Measurements from ENCODE around the gene LIMCH1. TPM values are rescaled to one million over a fixed set of nuclear protein-coding genes. Genes with fewer than 3 reads are reported as not detected.
"Not testable (repeated sequence)": the region's sequence is repeated elsewhere in the genome, so short reads cannot be mapped to it uniquely, and the experiment has no call there.

The LIMCH1 gene
- total and polyA plus RNA-seq, 2 donors from 2014 or later = 19.9 to 83.9 TPM

- H3K27me3 ChIP-seq (ENCODE audit: control insufficient read depth, insufficient read depth, low read length) = no peaks in the 10 kb centered on the region
- TF ChIP-seq CTCF (IDR thresholded peaks at IDR 0.05; ENCODE audit: borderline replicate concordance, extremely low read depth, insufficient read depth) = no peak
- no peaks in the 10 kb centered on the region for H3K4me1 ChIP-seq (ENCODE audit: control insufficient read depth in 2 of 3, insufficient read depth in 2 of 3, low read depth in 1 of 3, low read length in 3 of 3)
- no peaks in the 10 kb centered on the region for H3K36me3 ChIP-seq (ENCODE audit: control insufficient read depth in 2 of 3, insufficient read depth in 3 of 3, low read length in 3 of 3)
- DNase-seq (no peak), FAIRE-seq (no peak)
- intact Hi-C loops (cut with DNase I) = no loop called here
- H3K27ac ChIP-seq (ENCODE audit: low read depth in 2 of 2, low read length in 2 of 2) = no peak overlapping the region
- no peak overlapping the region for H3K4me3 ChIP-seq (ENCODE audit: low read length in 3 of 3)
- no peaks in the 10 kb centered on the region for H3K9me3 ChIP-seq (ENCODE audit: control insufficient read depth in 2 of 3, insufficient read depth in 1 of 3, low read length in 3 of 3)
- no peak overlapping the region for H3K9ac ChIP-seq (ENCODE audit: low read length in 3 of 3)
These were observed 172.0 kb downstream of the LIMCH1 start for GRCh38 chr4:41709844-41710481.

GRCh38 chr4:41711654-41712053 is 173.7 kb downstream of the LIMCH1 start:
- H3K27me3 ChIP-seq (ENCODE audit: control insufficient read depth, insufficient read depth, low read length); DNase-seq; H3K4me1 ChIP-seq (ENCODE audit: control insufficient read depth in 2 of 3, insufficient read depth in 2 of 3, low read depth in 1 of 3, low read length in 3 of 3); H3K9me3 ChIP-seq (ENCODE audit: control insufficient read depth in 2 of 3, insufficient read depth in 1 of 3, low read length in 3 of 3); H3K4me3 ChIP-seq (ENCODE audit: low read length in 3 of 3); H3K36me3 ChIP-seq (ENCODE audit: control insufficient read depth in 2 of 3, insufficient read depth in 3 of 3, low read length in 3 of 3); intact Hi-C loops (cut with DNase I); H3K9ac ChIP-seq (ENCODE audit: low read length in 3 of 3); FAIRE-seq; H3K27ac ChIP-seq (ENCODE audit: low read depth in 2 of 2, low read length in 2 of 2): not testable (repeated sequence)

GRCh38 chr4:41712425-41712824 is 174.5 kb downstream of the LIMCH1 start:
- no peaks in the 10 kb centered on the region for H3K27me3 ChIP-seq (ENCODE audit: control insufficient read depth, insufficient read depth, low read length)
- no peaks in the 10 kb centered on the region for H3K9me3 ChIP-seq (ENCODE audit: control insufficient read depth in 2 of 3, insufficient read depth in 1 of 3, low read length in 3 of 3)
- no peak for TF ChIP-seq CTCF (IDR thresholded peaks at IDR 0.05; ENCODE audit: borderline replicate concordance, extremely low read depth, insufficient read depth)
- intact Hi-C loops (cut with DNase I) = no loop called here
- H3K27ac ChIP-seq (ENCODE audit: low read depth in 2 of 2, low read length in 2 of 2) = no peak overlapping the region
- no peak overlapping the region for H3K4me3 ChIP-seq (ENCODE audit: low read length in 3 of 3)
- FAIRE-seq = no peak
- no peaks in the 10 kb centered on the region for H3K4me1 ChIP-seq (ENCODE audit: control insufficient read depth in 2 of 3, insufficient read depth in 2 of 3, low read depth in 1 of 3, low read length in 3 of 3)
- DNase-seq = no peak
- H3K9ac ChIP-seq (ENCODE audit: low read length in 3 of 3) = no peak overlapping the region
- no peaks in the 10 kb centered on the region for H3K36me3 ChIP-seq (ENCODE audit: control insufficient read depth in 2 of 3, insufficient read depth in 3 of 3, low read length in 3 of 3)

GRCh38 chr4:41713768-41714167 is 175.8 kb downstream of the LIMCH1 start:
- Histone ChIP-seq H3K4me3 (ENCODE audit: low read length in 3 of 3) (no peak overlapping the region), H3K36me3 (ENCODE audit: control insufficient read depth in 2 of 3, insufficient read depth in 3 of 3, low read length in 3 of 3) (no peaks in the 10 kb centered on the region), H3K9ac (ENCODE audit: low read length in 3 of 3) (no peak overlapping the region), H3K27ac (ENCODE audit: low read depth in 2 of 2, low read length in 2 of 2) (no peak overlapping the region), H3K9me3 (ENCODE audit: control insufficient read depth in 2 of 3, insufficient read depth in 1 of 3, low read length in 3 of 3) (no peaks in the 10 kb centered on the region), H3K4me1 (ENCODE audit: control insufficient read depth in 2 of 3, insufficient read depth in 2 of 3, low read depth in 1 of 3, low read length in 3 of 3) (no peaks in the 10 kb centered on the region), H3K27me3 (ENCODE audit: control insufficient read depth, insufficient read depth, low read length) (no peaks in the 10 kb centered on the region)
- DNase-seq (no peak), FAIRE-seq (no peak)
- no peak for TF ChIP-seq CTCF (IDR thresholded peaks at IDR 0.05; ENCODE audit: borderline replicate concordance, extremely low read depth, insufficient read depth)
- intact Hi-C loops (cut with DNase I) = no loop called here
